Activated CD8-positive, alpha-beta T cell treated with anti-CD3 and anti-CD28 coated beads for 36 hours (primary cell): ENCODE results near the gene INPP5A. TPM values are rescaled to one million over a fixed set of nuclear protein-coding genes. Genes with fewer than 3 reads are reported as not detected.

Experiments
- ATAC-seq: fragments of 200-7000 bp; cut with Tn5 transposase; one replicate; pipeline ENCODE4 v1.10.0; 2021; ENCODE audit warnings: mild to moderate bottlenecking, moderate library complexity
- CTCF ChIA-PET: fragments of 350-600 bp; sonication (Branson Sonifier 250); formaldehyde crosslinking; loops from one replicate; lab custom pipeline; 2021; ENCODE audit warnings: antibody characterized with exemption; lab: Charles Lee
- POLR2A ChIA-PET: fragments of 350-600 bp; sonication (Branson Sonifier 250); formaldehyde crosslinking; loops from one replicate; lab custom pipeline; 2021; ENCODE audit warnings: antibody characterized with exemption; lab: Charles Lee
- DNase-seq: peaks from one replicate; pipeline ENCODE4 v3.0.0-alpha.2; 2020
- H3K27ac Mint-ChIP-seq: one replicate; pipeline ENCODE4 v1.8.0; 2021; ENCODE audit warnings: mild to moderate bottlenecking, mixed read lengths
- H3K27me3 Mint-ChIP-seq: one replicate; pipeline ENCODE4 v1.8.0; 2021; ENCODE audit warnings: mixed read lengths
- H3K36me3 Mint-ChIP-seq: one replicate; pipeline ENCODE4 v1.8.0; 2021; ENCODE audit warnings: low read depth, mixed read lengths
- H3K4me1 Mint-ChIP-seq: one replicate; pipeline ENCODE4 v1.8.0; 2021; ENCODE audit warnings: low read depth, mixed read lengths
- H3K4me3 Mint-ChIP-seq: one replicate; pipeline ENCODE4 v1.8.0; 2021; ENCODE audit warnings: mild to moderate bottlenecking, moderate library complexity, mixed read lengths
- H3K9me3 Mint-ChIP-seq: one replicate; pipeline ENCODE4 v1.8.0; 2021; ENCODE audit warnings: mixed read lengths
- intact Hi-C: fragments of 100-400 bp; cut with micrococcal nuclease; formaldehyde crosslinking; loops from one replicate; pipeline ENCODE4 v1.10.0; 2022
- total RNA-seq, 2 experiments: library from RNA; stranded (reverse); gene quantifications; one replicate each; pipeline ENCODE4 v1.2.3, GENCODE V29; 2021
- TF ChIP-seq, protein P1 (sequence below): fragments of 200-600 bp; IDR thresholded peaks from one replicate; pipeline ENCODE4 v1.8.0; 2022; ENCODE audit warnings: antibody characterized with exemption, mild to moderate bottlenecking

INPP5A gene
- total RNA-seq, 2 experiments from 2014 or later: 9.6 to 10.4 TPM

- CTCF ChIA-PET: no interaction called here
- no peak for ATAC-seq
- intact Hi-C loops: no loop called here
These were observed 41.1 kb upstream of the INPP5A start for GRCh38 chr10:132496360-132497062.

DNA sequence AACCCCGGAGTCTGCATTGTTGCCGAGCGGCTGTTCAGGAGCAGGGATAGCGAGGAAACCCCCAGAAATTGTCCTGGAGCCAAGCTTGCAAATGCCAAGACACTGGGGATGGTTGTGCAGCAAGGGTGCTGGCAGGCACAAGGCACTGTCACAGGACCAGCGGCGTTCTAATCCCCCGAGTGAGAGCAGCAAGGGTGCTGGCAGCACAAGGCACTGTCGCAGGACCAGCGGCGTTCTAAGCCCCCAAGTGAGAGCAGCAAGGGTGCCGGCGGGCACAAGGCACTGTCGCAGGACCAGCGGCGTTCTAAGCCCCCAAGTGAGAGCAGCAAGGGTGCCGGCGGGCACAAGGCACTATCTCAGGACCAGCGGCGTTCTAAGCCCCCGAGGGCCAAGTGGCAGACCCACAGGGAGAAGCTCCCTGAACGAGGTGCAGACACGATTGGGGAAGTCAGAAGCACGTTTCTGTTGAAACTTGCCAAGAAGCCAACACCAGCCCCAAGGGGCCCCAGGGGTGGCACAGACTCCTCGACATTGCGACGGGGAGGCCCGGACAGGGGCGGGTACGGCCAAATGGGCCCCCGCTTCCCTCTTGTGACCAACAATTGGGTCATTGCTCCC is 40.4 kb upstream of the INPP5A start:
- CTCF ChIA-PET: no interaction called here

More at GRCh38 chr10:132496360-132497062, 41.1 kb upstream of the INPP5A start:
- Mint-ChIP-seq H3K27ac (no peak overlapping the region), H3K27me3 (peaks cover 1% of the 10 kb centered on the region), H3K9me3 (no peaks in the 10 kb centered on the region), H3K36me3 (no peaks in the 10 kb centered on the region), H3K4me1 (no peaks in the 10 kb centered on the region), H3K4me3 (no peak overlapping the region)
- no peak for DNase-seq
- TF ChIP-seq, protein P1, sequence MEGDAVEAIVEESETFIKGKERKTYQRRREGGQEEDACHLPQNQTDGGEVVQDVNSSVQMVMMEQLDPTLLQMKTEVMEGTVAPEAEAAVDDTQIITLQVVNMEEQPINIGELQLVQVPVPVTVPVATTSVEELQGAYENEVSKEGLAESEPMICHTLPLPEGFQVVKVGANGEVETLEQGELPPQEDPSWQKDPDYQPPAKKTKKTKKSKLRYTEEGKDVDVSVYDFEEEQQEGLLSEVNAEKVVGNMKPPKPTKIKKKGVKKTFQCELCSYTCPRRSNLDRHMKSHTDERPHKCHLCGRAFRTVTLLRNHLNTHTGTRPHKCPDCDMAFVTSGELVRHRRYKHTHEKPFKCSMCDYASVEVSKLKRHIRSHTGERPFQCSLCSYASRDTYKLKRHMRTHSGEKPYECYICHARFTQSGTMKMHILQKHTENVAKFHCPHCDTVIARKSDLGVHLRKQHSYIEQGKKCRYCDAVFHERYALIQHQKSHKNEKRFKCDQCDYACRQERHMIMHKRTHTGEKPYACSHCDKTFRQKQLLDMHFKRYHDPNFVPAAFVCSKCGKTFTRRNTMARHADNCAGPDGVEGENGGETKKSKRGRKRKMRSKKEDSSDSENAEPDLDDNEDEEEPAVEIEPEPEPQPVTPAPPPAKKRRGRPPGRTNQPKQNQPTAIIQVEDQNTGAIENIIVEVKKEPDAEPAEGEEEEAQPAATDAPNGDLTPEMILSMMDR: no peak
- POLR2A ChIA-PET: no interaction called here

GRCh38 chr10:132497861-132498561 is 39.6 kb upstream of the INPP5A start:
- Mint-ChIP-seq H3K27ac (no peak overlapping the region), H3K27me3 (peaks cover 1% of the 10 kb centered on the region), H3K36me3 (no peaks in the 10 kb centered on the region), H3K4me3 (no peak overlapping the region), H3K9me3 (no peaks in the 10 kb centered on the region), H3K4me1 (no peaks in the 10 kb centered on the region)
- TF ChIP-seq, protein P1: no peak
- ChIA-PET POLR2A (interaction anchor here (1.3 kb wide), 1 partner anchor 25 kb away, joined by 3 read pairs; no protein-coding TSS in a partner anchor), CTCF (no interaction called here)
- ATAC-seq: no peak
- no peak for DNase-seq
- intact Hi-C loops: no loop called here

More for the DNA sequence above, 40.4 kb upstream of the INPP5A start:
- POLR2A ChIA-PET: no interaction called here
- TF ChIP-seq, protein P1: no peak
- DNase-seq (no peak), ATAC-seq (no peak)
- Mint-ChIP-seq H3K36me3 (no peaks in the 10 kb centered on the region), H3K9me3 (no peaks in the 10 kb centered on the region), H3K27me3 (peaks cover 1% of the 10 kb centered on the region), H3K4me1 (no peaks in the 10 kb centered on the region), H3K4me3 (no peak overlapping the region), H3K27ac (no peak overlapping the region)
- intact Hi-C loops: no loop called here

DNA sequence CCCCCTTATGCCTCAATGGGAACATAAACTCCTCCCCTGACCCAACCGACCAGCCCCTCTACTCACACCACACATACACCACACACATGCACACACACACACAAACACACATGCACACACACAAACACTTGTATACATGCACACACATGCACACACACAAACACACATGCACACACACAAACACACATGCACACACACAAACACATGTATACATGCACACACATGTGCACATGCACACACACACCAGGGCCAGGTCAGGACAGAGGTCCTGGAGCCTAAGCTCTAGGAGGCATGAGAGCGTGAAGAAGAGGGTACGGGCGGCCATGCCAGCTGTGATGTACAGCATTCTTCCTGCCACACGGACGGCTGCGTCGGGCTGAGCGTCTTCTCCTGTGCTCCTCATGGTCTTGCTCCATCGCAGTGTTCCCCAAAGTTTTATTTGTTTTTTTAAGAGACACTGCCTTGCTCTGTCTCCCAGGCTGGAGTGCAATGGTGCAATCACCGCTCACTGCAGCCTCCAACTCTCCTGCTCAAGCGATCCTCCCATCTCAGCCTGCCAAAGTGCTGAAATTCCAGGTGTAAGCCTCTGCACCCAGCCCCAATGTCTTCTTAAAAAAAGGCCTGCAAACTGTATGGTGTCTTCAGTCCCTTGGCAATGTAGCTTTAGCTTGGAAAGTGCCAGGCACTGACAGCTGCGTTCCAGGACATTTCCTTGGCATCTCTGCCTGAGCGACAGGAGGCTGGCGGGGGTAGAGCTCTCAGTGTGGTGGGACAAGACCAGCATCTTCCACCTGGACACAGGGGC is 38.8 kb upstream of the INPP5A start:
- H3K9me3 Mint-ChIP-seq: no peaks in the 10 kb centered on the region
- DNase-seq: no peak
- ChIA-PET POLR2A (interaction anchor here (0.6 to 1.3 kb wide), 2 partner anchors 10 to 26 kb away, joined by 3 to 4 read pairs; no protein-coding TSS in a partner anchor), CTCF (no interaction called here)
- H3K27ac Mint-ChIP-seq: no peak overlapping the region
- no peaks in the 10 kb centered on the region for H3K36me3 Mint-ChIP-seq
- H3K4me3 Mint-ChIP-seq: no peak overlapping the region
- no peaks in the 10 kb centered on the region for H3K4me1 Mint-ChIP-seq
- ATAC-seq: no peak
- TF ChIP-seq, protein P1: no peak
- H3K27me3 Mint-ChIP-seq: peaks cover 1% of the 10 kb centered on the region
- intact Hi-C loops: no loop called here
